T47D (cell line): ENCODE results near the gene CACNA2D1.

Experiments
- DNase-seq, 2 experiments: peaks; one replicate each; pipeline versions ENCODE4 v3.0.0 to v3.0.0-alpha.2; 2011 to 2012; ENCODE audit warnings: low read depth in 1 of 2, low spot score in 1 of 2
- JUND ChIP-seq: IDR thresholded peaks from 2 replicates; pipeline ENCODE4 v1.6.1; 2012; ENCODE audit warnings: low read depth
- in situ Hi-C: cut with HindIII; loops from 2 replicates; pipeline ENCODE4 v1.10.0; 2016; ENCODE audit warnings: low sequenced_read_pairs, low pct_unique_long_range_greater_than_20kb

Gene CACNA2D1

DNA sequence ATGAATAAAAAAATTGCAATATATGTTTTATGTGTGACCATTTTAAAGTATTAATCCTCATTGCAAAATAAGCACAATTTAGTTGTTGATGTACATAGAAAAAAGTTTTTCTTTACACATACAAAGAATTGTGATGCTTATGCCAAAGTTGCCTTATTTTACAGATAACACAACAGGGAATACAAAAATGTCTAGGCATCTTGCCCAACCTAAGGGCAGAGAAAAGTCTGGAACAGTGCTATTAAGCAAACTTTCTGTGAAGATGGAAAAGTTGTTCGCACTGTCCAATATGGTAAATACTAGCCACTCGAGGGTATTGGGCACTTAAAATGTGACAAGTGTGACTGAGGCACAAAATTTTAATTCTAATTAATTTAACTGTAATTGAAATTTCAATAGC lies 483.6 kb downstream of the CACNA2D1 start:
- in situ Hi-C loops: no loop called here
- TF ChIP-seq JUND: no peak
- DNase-seq: no peak

GRCh38 chr7:81957517-81957916 lies 486.1 kb downstream of the CACNA2D1 start:
- in situ Hi-C loops: no loop called here
- DNase-seq: no peak
- TF ChIP-seq JUND: no peak

DNA sequence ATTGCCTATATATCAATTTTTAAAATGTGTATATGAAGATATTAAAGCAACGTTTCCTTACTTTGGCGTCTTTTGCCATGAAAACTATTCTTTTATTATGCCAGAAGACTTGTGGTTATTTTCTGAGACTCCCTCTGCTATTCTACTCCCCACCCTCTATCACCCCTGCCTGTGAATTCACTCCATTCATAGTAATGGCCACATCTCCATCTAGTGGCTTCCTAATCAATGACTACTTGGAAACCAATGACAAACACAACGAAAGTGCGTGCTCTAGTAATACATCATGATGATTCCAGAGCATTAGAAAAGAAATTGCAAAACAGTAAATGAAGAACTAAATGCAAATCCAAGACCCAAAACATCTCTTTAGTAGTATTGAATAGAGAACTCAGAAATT lies 487.1 kb downstream of the CACNA2D1 start:
- TF ChIP-seq JUND: no peak
- peak; percentile 45 to 75 for DNase-seq
- in situ Hi-C loops: no loop called here

- DNase-seq: no peak
- TF ChIP-seq JUND: no peak
- in situ Hi-C loops: no loop called here
These were observed 494.3 kb downstream of the CACNA2D1 start for GRCh38 chr7:81949306-81949705.

GRCh38 chr7:81944058-81944457 lies 499.5 kb downstream of the CACNA2D1 start:
- no peak for TF ChIP-seq JUND
- DNase-seq: no peak
- in situ Hi-C loops: no loop called here

DNA sequence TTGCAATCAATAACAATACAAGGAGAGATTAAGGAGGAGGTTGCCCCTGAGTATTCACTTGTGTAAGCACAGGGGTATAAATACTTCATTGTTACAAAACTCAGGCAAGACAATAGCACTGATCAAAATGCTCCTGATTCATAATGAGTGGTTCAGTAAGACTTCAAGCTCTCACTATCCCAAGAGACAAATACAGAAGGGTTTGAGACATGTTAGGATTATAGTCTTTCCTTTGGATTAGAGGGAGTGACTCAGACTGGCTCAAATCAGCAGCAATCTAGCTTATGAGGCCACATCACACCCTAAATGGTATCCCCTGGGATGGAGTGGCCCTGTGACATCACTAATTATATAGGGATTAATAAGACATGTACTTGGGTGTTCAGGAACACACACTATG lies 506.5 kb downstream of the CACNA2D1 start:
- no peak for DNase-seq
- in situ Hi-C loops: no loop called here
- TF ChIP-seq JUND: no peak

DNA sequence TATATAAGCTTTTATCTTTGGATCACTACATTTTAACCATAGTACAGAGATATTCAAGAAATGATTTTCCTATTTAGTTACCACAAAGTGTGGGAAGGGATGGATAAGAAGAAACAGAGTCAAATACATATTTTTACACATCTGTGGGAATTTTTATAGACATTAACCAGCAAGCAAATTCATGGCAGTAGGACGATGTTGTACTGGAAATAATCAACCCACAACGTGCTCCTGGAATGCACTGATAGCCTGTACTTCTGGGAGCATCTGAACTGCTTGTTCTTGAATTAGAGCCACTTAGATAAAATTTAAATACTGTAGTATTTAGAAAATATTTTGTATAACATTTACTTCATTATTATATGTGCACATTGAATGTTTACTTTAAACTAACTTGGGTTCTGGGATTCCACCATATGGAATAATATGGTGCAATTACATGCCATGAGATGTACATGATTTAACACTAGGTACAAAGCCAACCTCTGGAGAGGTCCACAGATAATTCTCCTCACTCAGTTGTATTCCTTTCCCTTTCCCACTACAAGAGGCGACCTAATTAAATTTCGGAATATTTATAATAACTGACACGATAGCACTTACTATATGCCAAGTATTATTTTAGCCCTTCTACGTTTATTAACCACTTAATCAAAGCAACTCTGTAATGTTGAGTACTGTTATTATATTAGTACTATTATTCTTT lies 508.8 kb downstream of the CACNA2D1 start:
- in situ Hi-C loops: no loop called here
- TF ChIP-seq JUND: no peak
- no peak for DNase-seq

DNA sequence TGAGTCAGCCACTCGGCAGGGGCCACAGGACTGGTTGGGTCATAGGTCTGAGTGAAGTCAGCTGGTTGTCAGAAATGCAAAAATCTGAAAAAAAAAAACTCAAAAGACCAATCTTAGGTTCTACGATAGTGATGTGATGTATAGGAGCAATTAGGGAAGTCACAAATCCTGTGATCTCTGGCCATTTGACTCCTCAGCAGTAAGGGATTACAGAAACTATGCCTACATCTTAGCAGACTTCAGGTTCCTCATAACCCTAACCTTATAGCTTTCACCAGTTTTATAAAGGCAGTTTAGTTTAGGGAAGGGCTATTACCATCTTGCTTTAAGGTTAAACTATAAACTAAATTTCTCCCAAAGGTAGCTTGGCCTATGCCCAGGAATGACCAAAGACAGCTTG lies 510.6 kb downstream of the CACNA2D1 start:
- in situ Hi-C loops: no loop called here
- DNase-seq: no peak
- no peak for TF ChIP-seq JUND

GRCh38 chr7:81929386-81929785 lies 514.2 kb downstream of the CACNA2D1 start:
- TF ChIP-seq JUND: no peak
- in situ Hi-C loops: no loop called here
- DNase-seq: no peak

- in situ Hi-C loops: no loop called here
- no peak for DNase-seq
- TF ChIP-seq JUND: no peak
These were observed 517.4 kb downstream of the CACNA2D1 start for GRCh38 chr7:81926154-81926553.

- TF ChIP-seq JUND: no peak
- DNase-seq: no peak
- in situ Hi-C loops: no loop called here
These were observed 518.0 kb downstream of the CACNA2D1 start for GRCh38 chr7:81925530-81925929.

DNA sequence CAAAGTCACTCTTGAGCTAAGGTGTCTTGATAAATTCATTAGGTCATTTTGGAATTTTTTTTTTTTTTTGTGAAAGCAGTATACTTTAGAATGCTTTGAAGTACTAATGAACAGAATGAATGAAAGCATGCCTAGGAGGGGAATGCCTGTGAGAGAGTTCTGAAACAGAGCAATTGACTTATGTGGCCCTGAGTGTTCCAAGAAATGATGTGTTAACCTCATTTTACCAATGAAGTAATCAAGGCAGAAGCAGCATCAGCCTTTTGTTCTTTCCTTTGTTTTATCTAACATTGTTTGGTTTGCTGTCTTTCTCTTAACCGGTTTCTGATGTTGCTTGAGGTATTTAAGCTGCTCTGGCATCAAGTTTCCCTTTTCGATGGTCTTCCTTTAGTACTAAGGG lies 519.1 kb downstream of the CACNA2D1 start:
- TF ChIP-seq JUND: no peak
- in situ Hi-C loops: no loop called here
- DNase-seq: no peak

GRCh38 chr7:81919494-81919893 lies 524.1 kb downstream of the CACNA2D1 start:
- DNase-seq: no peak
- in situ Hi-C loops: no loop called here
- no peak for TF ChIP-seq JUND

- in situ Hi-C loops: no loop called here
These were observed 535.4 kb downstream of the CACNA2D1 start for GRCh38 chr7:81908220-81908619.

More at GRCh38 chr7:81908220-81908619, 535.4 kb downstream of the CACNA2D1 start:
- TF ChIP-seq JUND: no peak
- DNase-seq: no peak
